NCI-H1092 treated with DMSO at 0.1 percent for 48 hours (cell line): ENCODE results near the gene EBF3.

ENCODE experiments used
- DNase-seq: peaks from one replicate; lab custom pipeline; 2025; lab: John Stamatoyannopoulos, UW

EBF3 gene

DNA sequence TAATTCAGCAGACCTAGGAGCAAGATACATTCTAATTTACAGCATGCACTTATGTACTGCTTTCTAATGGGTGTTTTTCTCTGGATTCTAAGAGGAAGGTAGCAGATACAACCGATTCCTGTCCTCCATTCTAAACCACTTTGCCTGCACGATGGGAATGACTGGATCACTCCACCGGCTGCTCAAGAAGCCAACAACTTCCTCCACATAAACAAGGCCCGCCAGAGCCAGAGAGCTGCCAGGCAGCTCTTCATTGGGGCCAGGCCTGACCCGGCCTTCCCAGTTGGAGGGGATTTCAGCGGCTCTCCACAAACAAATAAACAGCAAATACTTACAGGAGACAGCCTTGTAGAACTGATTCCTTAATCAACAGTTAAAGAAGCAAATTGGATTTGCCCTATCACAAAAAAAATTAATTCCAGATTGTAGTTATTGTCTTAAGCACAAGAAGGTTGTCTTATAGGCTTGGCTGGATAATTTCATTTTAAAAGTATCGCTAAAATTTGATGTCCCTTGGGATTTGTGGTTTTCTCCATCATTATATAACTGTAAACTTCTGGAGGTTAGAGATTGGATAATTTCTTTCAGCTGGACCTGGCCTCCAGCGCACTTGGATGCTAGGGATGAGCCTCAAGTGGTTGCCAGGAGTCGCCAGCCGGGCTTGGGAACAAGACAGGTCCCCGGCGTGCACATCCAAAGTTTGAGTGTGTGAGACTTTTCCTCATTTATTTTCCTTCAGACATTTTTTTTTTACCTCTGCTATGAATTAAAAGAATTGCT, 20.9 kb downstream of the EBF3 start:
- no peak for DNase-seq

- no peak for DNase-seq
Measured at GRCh38 chr10:129942391-129942790, 21.7 kb downstream of the EBF3 start.

- DNase-seq = no peak
Measured at GRCh38 chr10:129942019-129942277, 22.1 kb downstream of the EBF3 start.

GRCh38 chr10:129941199-129942018, 22.7 kb downstream of the EBF3 start:
- DNase-seq = no peak

DNA sequence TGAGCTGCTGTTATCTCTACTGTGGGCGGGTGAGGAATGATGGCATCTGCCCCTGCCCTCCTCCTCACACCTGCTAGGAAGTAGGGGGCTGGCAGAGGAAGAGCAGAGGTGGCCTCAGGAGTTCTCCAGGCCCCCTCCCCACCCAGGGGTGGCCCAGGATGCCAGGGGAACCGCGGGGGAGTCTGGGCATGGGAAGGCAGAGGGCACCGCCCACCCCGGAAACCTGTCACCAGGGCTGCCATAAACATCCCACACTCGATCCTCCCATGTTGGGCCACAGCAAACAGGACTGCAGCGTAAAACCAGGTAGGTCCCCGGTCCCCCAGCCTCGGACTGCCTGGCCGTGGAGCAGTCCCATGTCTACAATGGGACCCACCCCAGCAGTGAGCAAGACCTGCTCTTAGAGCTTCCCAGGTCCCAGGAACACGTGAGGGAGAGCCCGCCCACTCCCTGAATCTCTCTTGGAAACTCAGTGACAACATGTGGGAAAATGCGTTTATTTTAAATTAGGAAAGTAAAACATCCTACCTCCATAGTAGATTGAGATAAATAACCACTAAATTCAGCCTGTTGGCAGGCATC, 23.4 kb downstream of the EBF3 start:
- no peak for DNase-seq

DNA sequence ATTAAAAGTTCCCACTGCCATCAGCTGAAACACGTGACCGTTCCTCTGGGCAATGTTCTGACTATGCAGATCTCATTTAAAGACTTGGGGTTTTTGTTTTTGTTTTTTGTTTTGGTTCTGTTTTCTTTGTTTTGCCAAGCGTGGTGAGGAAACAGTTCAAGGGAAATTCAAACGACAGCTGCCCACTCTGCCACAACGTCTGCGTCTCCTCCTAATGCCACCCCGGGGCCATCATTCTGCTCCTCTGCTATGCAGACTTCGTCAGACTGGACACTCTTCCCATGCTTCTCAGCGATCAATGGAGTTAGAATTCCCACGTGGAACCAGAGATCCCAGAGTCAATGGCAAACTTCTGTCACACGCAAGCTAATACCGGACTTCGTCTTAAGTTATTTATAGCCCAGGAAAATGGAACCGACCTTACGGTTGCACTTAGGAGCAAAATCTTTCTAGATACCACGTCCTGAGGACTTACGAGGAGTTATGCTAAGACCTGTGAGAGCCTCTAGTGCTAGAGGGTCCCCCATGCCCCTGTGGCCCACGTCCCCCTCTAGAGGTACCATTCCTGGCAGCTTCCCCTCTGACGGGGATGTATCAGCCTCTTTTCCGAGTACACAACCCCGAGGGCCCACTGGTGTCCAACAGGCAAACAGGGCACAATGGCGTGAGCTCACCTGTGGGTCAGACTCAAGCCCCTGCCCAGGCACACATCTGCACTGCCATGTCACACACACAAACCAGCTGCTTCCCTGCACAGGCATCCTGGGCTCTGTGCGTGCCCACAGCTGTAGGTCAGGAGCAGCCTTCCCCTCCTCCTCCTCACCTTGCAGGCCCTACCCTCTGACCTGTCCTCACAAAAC, 24.4 kb downstream of the EBF3 start:
- DNase-seq = no peak

DNA sequence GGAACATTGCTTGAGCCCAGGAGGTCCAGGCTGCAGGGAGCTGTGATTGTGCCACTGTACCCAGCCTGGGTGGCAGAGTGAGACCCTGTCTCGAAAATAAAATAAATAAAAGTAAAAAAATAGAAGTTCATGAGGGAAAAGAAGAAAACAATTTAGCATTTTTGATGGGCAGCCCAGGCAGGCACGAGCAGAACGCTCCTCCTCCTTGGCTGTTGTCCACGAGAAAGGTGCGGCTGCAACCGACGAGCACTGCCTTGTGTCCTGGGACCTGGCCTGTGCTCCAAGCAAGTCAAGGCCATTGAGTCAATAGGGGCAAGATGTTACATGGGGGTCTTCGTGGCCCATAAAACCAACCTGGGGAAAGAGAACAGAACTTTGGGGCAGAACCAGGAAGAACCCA, 25.6 kb downstream of the EBF3 start:
- no peak for DNase-seq

GRCh38 chr10:129937351-129937751, 26.7 kb downstream of the EBF3 start:
- no peak for DNase-seq

DNA sequence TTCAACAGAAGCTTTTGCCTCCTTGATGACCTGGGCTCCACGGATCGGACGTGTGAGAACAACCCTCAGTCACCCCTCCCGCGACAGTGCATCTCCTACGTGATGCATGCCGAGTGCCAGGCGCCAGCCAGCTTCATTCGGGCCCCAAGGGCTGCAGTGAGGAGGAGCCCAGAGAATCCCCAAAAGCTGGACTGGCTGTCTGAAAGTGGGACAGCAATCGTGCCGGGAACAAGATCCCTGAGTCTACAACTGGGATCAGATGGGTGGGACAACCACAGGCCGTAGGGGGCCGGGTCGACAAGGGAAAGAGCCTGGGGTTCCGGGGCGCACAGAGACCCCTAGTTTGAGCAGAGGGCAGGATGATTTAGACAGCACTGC, 27.2 kb downstream of the EBF3 start:
- DNase-seq = no peak

DNA sequence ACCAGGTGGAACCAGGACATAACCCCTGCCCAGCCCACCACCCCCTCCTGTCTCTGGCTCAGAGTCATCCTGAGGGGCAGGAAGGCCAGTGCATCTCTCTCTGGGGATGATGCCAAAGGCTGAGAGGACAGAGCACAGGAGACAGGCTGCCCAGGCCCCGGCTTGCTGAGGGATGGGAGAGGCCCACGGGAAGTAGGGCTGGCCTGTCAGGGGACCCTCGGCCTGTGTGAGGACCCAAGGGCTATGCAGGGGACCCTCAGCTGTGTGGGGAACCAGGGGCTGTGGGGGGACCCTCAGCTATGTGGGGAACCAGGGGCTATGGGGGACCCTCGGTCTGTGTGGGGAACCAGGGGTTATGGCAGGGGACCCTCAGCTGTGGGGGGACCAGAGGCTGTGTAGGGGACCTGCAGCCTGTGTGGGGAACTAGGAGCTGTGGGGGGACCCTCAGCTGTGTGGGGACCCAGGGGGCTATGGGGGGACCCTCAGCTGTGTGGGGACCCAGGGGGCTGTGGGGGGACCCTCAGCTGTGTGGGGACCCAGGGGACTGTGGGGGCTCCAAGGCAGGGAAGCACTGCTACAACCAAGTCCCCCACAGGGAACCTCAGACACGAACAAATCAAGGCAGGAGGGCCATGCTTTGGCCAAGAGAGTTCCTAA, 27.7 kb downstream of the EBF3 start:
- DNase-seq = no peak

- no peak for DNase-seq
Measured at GRCh38 chr10:129935867-129936152, 28.3 kb downstream of the EBF3 start.

DNA sequence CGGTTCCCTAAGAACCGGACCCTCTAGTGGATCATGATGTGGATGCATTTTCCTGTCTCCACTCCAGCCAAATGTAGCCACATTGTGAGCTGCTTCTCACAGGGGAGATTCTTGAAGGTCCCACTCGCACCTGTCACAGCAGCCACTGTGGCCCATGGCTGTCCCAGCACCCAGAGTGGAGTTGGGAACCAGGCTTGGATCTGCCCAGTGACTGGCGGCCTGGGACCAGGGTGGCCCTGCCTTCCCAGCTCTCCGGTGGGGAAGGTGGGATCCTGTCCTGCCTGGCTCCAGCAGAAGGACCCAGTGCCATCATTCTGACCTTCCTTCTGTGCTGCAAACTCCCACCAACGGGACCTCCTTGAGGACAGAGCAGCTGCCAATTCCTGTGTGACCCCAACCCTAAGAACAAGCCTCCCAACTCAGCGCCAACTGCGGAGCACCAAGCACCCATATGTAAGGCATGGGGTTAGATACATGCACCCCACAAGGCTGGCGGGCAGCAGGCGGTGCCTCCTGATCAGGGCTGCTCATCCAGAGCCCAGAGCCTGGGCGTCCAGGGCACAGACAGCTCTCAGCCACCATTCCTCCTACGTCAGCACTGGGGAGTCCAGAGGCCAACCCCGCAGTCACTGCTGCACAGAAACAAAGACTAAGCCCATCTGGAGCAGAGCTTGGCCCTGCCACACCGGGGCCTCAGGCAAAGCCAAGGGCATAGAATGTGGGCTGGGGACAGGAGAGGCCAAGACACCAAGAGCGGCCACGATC, 28.8 kb downstream of the EBF3 start:
- DNase-seq = no peak

DNA sequence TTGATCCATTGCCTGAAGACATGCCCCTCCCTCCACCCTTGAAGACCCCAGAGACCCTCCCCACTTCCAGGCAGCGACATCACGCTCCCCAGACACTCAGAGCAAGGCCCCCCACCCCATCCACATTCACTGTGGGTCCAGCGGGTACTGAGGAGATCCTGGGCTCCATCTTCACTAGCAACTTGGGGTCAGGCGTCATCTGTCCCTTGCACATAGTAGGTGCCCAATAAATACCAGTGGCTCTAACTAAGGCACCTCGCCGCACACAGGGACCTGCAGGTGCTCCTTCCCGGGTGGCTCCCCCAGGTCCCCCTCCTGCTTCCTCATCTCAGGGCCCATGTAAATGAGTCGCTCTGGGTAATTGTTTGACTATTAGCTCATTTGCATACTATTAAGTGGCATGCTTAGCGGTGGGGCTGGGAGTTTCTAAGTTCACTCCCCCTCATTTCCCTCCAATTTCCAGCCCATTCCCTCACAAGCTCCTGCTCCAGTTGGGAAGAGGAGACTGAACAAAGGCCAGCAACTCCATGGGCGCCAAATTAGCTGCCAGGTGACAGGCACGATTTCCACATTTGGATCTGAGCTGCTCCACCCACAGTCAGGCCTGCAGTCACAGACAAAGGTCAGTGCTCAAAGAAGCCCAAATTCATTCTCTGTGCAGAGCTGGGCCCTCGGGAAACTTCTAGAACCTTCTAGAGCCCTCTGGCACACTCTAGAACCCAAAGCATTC, 29.7 kb downstream of the EBF3 start:
- no peak for DNase-seq

DNA sequence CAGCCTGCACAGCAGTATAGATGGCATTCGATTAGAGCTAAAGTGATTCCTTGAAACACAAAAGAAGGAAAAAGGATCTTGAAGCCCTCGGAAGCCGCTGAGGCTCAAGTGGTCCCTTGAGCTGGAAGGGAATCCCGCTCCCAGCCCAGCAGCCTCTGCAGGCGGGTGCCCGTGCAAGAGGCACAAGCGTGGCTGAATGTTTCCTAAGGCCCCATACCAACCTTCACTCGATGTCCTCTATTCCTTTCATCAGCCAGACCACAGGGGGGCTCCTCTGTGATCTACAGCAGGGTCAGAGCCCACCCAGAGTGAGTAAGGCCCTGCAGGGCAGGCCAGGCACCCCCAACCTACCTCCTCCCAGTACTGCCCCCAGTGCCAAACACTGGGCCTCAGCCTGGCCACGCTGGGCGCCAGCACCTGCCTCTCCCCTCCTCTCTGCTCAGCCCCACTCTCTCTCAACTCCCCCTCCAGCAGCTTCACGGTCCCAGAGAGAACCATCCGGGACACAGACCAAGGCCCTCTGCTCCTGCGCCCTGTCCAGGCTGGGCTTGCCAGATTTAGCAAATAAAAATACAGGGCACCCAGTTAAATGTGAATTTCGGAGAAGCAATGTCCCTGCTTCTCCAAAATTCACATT, 30.5 kb downstream of the EBF3 start:
- no peak for DNase-seq

DNA sequence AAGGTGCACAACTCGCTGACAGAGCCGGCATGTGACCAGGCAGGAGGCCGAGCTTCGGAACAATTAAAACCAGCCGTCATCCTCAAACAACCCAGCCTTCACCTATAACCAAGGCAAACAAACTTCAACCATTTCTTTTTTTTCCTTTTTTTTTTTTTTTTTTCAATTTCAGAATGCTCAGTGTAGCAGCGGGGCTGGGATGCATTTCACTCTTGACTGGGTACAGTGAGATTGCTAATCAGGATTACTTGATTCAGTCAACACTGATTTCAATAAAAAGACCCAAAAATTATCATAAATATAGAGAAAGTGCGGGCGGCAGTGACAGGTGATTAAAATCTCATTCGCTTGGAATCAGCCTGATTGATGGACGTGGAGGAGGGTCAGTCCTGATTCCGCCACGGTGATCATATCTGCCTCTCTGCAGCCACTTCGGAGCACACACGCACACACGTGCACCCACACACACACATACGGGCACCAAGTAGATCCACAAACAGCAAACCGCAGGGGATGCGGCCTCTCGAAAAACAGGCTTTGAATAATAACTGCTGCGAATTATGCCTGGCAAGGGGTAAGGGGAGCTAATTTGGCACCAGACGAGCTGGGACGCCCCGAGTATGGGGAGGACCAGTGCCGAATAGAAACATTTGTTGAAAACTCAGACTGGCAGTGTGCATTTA, 31.2 kb downstream of the EBF3 start:
- DNase-seq = no peak

DNA sequence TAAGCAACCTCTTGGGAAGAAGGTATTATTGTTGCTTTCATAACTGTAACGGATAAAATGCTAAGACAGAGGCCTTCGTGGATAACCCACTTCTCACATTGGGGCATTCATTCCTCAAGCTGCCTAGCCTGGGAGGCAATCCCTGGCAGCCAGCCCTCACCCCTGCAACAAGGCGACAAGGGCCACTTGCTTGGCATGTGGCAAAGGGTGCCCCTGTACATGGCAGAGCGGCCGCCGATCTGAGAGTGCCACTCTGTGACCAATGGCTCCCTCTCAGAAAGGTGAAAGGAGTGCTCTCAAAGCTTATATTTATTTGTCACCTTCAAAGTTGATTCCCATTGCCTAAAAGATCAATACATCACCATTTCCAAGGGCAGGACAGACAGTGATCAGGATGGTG, 31.9 kb downstream of the EBF3 start:
- no peak for DNase-seq

DNA sequence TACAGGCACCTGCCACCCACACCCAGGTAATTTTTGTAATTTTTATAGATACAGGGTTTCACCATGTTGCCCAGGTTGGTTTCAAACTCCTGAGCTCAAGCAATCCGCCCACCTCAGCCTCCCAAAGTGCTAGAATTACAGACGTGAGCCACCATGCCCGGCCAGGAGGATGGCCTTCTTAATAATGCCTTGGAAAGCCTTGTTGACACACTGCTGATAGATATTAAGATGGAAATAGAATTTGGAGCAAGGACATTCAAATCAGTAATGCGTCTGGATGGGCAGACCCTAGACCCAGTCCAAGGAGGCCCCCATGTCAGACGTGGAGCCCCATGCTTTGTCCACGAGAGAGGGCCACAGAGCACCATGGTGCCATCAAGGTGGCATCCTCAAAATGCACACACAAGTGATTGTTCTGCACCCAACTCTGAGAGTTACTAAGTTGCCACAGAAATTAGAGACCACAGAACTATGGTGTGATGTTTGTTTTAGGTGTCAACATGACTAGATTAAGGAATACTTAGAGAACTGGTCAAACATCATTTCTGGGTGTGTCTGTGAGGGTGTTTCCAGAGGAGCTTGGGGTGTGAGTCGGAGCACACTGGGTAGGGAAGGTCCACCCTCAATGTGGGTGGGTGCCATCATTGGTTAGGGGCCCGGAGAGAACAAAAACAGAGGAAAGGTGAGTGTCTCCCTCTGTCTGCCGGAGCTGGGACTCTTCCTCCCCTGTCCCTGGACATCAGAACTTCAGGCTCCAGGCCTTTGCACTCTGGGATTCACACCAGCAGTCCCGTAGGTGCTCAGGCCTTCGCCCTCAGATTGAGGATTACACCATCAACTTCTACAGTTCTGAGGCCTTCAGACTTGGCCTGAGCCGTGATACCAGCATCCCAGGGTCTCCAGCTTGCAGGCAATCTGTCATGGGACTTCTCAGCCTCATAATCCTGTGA, 34.5 kb downstream of the EBF3 start:
- no peak for DNase-seq

- no peak for DNase-seq
Measured at GRCh38 chr10:129927351-129928120, 36.5 kb downstream of the EBF3 start.
